Spleen (tissue), 7 donors: Measurements from ENCODE around the gene LTBR.

ENCODE experiments used
- CTCF ChIP-seq, 11 experiments: fragments of 200-600 bp in 7 of 11; fragments of 450-650 bp in 4 of 11; sonication (generic) in 4 of 11; IDR thresholded peaks in 8 of 11; conservative IDR thresholded peaks in 3 of 11; 1 replicate in 7 of 11; 2 replicates in 4 of 11; pipeline versions ENCODE4 v1.4.0 to v1.8.0; 2016 to 2021; ENCODE audit warnings: antibody characterized with exemption in 11 of 11, inconsistent platforms in 4 of 11, mild to moderate bottlenecking in 1 of 11
- POLR2A ChIP-seq, 3 donors: fragments of 450-650 bp; IDR thresholded peaks; one replicate each; pipeline ENCODE4 v1.5.1; 2017; ENCODE audit warnings: antibody characterized with exemption in 3 of 3, mild to moderate bottlenecking in 1 of 3
- POLR2AphosphoS5 ChIP-seq, 3 donors: sonication (generic); formaldehyde crosslinking; IDR thresholded peaks; one replicate each; pipeline ENCODE4 v1.5.1; 2017; ENCODE audit warnings: antibody characterized with exemption in 3 of 3
- donor health status: DM: no; HTN: no; CAD: no; lungs with moderate emphysema.
- donor health status: DM: no; HTN: no; CAD: no.
- donor health status: DM: no; HTN: no; CAD: no.

- TF ChIP-seq CTCF (IDR thresholded peaks at IDR 0.05 in 8 of 11, conservative IDR thresholded peaks at IDR 0.05 in 3 of 11) (no peak), POLR2AphosphoS5 (IDR thresholded peaks at IDR 0.05) (no peak), POLR2A (IDR thresholded peaks at IDR 0.05) (no peak)
Measured at GRCh38 chr12:6435961-6436715, 52.2 kb downstream of the LTBR start.
